Lower leg skin (tissue), 3 donors: ENCODE measurements around the gene FAF2.

Experiments used
- CTCF ChIP-seq, 3 donors: fragments of 450-650 bp; IDR thresholded peaks; one replicate each; pipeline ENCODE4 v1.5.1; 2016; ENCODE audit warnings: antibody characterized with exemption in 3 of 3, mild to moderate bottlenecking in 3 of 3, moderate library complexity in 2 of 3
- POLR2A ChIP-seq, 2 donors: fragments of 450-650 bp; IDR thresholded peaks; one replicate each; pipeline ENCODE4 v1.6.1; 2016 to 2017; ENCODE audit warnings: antibody characterized with exemption in 2 of 2, mild to moderate bottlenecking in 1 of 2, moderate library complexity in 1 of 2

DNA sequence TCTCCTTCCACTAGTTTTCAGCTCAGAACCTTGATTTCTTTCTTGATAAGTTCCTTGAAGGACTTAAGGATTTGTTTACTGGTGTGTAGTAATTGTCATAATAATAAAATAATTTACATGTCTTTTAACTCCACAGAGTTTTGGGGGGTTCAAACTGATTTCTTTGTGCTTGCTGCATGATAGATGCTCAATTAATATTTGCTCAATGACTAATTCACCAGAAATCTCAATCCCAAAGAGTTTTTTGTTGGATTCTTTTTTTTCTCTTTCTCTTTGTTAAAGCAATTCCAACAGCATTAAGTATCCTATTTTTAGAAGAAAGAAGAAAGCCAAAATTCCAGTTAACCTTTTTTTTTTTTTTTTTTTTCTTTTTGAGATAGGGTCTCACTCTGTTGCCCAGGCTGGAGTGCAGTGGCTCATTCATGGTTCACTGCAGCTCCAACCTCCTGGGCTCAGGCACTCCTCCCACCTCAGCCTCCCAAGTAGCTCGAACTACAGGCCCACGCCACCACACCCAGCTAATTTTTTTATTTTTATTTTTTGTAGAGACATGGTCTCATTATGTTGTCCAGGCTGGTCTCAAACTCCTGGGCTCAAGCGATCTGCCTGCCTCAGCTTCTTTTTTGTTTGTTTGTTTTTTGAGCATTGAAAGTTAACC, 10.8 kb downstream of the FAF2 start:
- TF ChIP-seq CTCF (IDR thresholded peaks at IDR 0.05): no peak
- no peak for TF ChIP-seq POLR2A (IDR thresholded peaks at IDR 0.05)
